Measurements from ENCODE around the gene MYOZ3. TPM values are rescaled to one million over a fixed set of nuclear protein-coding genes. Genes with fewer than 3 reads are reported as not detected.

Gene MYOZ3
- total RNA-seq, 1 experiment from 2014 or later = 0.10 TPM

DNA sequence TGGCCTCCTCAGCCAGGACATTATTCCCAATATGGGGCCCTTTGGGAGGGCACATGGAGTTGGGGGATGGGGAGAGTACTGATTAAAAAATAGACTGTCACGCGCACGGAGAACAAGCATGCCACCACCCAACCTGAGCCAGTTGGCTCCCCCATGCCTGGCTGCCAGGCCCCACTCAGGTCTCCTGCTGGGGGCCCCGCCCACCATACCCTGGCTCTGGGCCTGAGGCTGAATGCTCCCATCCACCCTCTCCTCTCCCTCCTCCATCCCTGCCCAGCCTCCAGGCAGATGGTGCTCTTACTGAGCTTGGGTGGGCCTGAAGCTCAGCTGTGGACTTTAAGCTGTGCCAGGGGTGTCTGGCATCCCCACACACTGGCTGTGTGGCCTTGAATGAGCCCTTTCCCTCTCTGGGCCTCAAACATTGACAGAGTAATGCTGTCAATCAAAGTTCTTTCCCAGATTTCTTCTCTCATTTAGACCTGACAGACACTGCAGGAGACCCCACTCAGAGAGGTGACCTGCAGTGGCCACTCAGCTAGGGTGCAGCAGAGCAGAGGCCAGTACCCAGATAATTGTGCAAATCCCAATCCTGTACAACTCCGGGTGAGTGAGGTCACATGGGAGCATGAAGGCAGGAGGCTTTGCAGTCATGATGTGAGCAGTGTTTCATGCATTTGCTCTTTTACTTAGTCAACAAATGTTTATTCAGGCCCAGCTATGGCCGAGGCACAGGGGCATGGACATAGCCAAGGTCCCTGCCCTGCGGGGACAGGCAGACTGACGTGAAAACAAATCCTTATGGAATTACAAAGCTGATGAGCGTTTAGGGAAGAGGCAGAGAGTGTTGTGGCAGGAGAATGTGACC is 30.4 kb upstream of the MYOZ3 start:
- Histone ChIP-seq H3K4me3 (replicated peaks in 1 of 2; ENCODE audit: low read depth in 1 of 2, low read length in 2 of 2) (no peak overlapping the region), H3K36me3 (ENCODE audit: control insufficient read depth in 1 of 2, insufficient read depth in 2 of 2, low read length in 2 of 2) (no peaks in the 10 kb centered on the region), H3K9me3 (ENCODE audit: control insufficient read depth in 1 of 2, insufficient read depth in 1 of 2, low read depth in 1 of 2, low read length in 2 of 2) (no peaks in the 10 kb centered on the region), H3K79me2 (ENCODE audit: insufficient read depth, low read length) (no peaks in the 10 kb centered on the region), H4K20me1 (ENCODE audit: insufficient read depth) (no peaks in the 10 kb centered on the region), H3K27ac (ENCODE audit: low read depth, low read length) (no peak overlapping the region), H3K9me2 (ENCODE audit: insufficient read depth) (no peaks in the 10 kb centered on the region), H3K4me1 (ENCODE audit: control insufficient read depth in 1 of 2, insufficient read depth in 2 of 2, low read length in 2 of 2) (peaks cover 17 to 43% of the 10 kb centered on the region in 2 experiments; a peak in 3 of 4 replicates), H2AFZ (ENCODE audit: low read depth, low read length, poor library complexity, severe bottlenecking) (no peak overlapping the region), H3K27me3 (ENCODE audit: insufficient read depth, low read length) (no peaks in the 10 kb centered on the region), H3K9ac (ENCODE audit: low read length) (no peak overlapping the region), H3K4me2 (ENCODE audit: low read length) (no peak overlapping the region)
- ATAC-seq (no peak), DNase-seq (ENCODE audit: low read depth, low spot score) (no peak)
- ChIA-PET POLR2A (interaction anchor here (0.5 kb wide), 1 partner anchor 114 kb away, joined by 3 read pairs; no protein-coding TSS in a partner anchor), RAD21 (ENCODE audit: low non-redundant PET in 1 of 2, low total read pairs in 2 of 2, uncharacterized antibody in 2 of 2, unreplicated experiment in 2 of 2) (no interaction called here), CTCF (no interaction called here)
- no TSS peak for BruUV-seq (replicated peaks)
- TF ChIP-seq SP1 (IDR thresholded peaks at IDR 0.05; ENCODE audit: low read depth) = no peak
- TF ChIP-seq FOSL1 (IDR thresholded peaks at IDR 0.05; ENCODE audit: low read depth) = no peak
- no peak for TF ChIP-seq RAD21 (IDR thresholded peaks at IDR 0.05; ENCODE audit: low read depth)
- no peak for TF ChIP-seq CEBPB (IDR thresholded peaks at IDR 0.05; ENCODE audit: low read depth)
- TF ChIP-seq POLR2A (IDR thresholded peaks at IDR 0.05; ENCODE audit: borderline replicate concordance, extremely low read depth, insufficient read depth, insufficient read length) = no peak
- TF ChIP-seq CBX3 (IDR thresholded peaks at IDR 0.05; ENCODE audit: low read depth) = no peak
- TF ChIP-seq YY1 (IDR thresholded peaks at IDR 0.05; ENCODE audit: extremely low read depth, insufficient replicate concordance, low read depth, low read length) = no peak
- TF ChIP-seq, protein P1, sequence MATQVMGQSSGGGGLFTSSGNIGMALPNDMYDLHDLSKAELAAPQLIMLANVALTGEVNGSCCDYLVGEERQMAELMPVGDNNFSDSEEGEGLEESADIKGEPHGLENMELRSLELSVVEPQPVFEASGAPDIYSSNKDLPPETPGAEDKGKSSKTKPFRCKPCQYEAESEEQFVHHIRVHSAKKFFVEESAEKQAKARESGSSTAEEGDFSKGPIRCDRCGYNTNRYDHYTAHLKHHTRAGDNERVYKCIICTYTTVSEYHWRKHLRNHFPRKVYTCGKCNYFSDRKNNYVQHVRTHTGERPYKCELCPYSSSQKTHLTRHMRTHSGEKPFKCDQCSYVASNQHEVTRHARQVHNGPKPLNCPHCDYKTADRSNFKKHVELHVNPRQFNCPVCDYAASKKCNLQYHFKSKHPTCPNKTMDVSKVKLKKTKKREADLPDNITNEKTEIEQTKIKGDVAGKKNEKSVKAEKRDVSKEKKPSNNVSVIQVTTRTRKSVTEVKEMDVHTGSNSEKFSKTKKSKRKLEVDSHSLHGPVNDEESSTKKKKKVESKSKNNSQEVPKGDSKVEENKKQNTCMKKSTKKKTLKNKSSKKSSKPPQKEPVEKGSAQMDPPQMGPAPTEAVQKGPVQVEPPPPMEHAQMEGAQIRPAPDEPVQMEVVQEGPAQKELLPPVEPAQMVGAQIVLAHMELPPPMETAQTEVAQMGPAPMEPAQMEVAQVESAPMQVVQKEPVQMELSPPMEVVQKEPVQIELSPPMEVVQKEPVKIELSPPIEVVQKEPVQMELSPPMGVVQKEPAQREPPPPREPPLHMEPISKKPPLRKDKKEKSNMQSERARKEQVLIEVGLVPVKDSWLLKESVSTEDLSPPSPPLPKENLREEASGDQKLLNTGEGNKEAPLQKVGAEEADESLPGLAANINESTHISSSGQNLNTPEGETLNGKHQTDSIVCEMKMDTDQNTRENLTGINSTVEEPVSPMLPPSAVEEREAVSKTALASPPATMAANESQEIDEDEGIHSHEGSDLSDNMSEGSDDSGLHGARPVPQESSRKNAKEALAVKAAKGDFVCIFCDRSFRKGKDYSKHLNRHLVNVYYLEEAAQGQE (IDR thresholded peaks at IDR 0.05; ENCODE audit: low read depth) = no peak
- TF ChIP-seq ZNF274 (IDR thresholded peaks at IDR 0.05; ENCODE audit: low read depth, low read length) = no peak
- TF ChIP-seq, protein P2, sequence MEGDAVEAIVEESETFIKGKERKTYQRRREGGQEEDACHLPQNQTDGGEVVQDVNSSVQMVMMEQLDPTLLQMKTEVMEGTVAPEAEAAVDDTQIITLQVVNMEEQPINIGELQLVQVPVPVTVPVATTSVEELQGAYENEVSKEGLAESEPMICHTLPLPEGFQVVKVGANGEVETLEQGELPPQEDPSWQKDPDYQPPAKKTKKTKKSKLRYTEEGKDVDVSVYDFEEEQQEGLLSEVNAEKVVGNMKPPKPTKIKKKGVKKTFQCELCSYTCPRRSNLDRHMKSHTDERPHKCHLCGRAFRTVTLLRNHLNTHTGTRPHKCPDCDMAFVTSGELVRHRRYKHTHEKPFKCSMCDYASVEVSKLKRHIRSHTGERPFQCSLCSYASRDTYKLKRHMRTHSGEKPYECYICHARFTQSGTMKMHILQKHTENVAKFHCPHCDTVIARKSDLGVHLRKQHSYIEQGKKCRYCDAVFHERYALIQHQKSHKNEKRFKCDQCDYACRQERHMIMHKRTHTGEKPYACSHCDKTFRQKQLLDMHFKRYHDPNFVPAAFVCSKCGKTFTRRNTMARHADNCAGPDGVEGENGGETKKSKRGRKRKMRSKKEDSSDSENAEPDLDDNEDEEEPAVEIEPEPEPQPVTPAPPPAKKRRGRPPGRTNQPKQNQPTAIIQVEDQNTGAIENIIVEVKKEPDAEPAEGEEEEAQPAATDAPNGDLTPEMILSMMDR (IDR thresholded peaks at IDR 0.05 in 2 of 3, conservative IDR thresholded peaks at IDR 0.05 in 1 of 3; ENCODE audit: borderline replicate concordance in 1 of 3, insufficient read depth in 1 of 3, low read depth in 2 of 3, low read length in 2 of 3) = no peak
- TF ChIP-seq EZH2 (IDR thresholded peaks at IDR 0.05) = no peak
- no peak for TF ChIP-seq JUND (IDR thresholded peaks at IDR 0.05)
- no peak for TF ChIP-seq SIN3A (IDR thresholded peaks at IDR 0.05; ENCODE audit: low read depth)
- TF ChIP-seq, protein P3, sequence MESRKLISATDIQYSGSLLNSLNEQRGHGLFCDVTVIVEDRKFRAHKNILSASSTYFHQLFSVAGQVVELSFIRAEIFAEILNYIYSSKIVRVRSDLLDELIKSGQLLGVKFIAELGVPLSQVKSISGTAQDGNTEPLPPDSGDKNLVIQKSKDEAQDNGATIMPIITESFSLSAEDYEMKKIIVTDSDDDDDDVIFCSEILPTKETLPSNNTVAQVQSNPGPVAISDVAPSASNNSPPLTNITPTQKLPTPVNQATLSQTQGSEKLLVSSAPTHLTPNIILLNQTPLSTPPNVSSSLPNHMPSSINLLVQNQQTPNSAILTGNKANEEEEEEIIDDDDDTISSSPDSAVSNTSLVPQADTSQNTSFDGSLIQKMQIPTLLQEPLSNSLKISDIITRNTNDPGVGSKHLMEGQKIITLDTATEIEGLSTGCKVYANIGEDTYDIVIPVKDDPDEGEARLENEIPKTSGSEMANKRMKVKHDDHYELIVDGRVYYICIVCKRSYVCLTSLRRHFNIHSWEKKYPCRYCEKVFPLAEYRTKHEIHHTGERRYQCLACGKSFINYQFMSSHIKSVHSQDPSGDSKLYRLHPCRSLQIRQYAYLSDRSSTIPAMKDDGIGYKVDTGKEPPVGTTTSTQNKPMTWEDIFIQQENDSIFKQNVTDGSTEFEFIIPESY (IDR thresholded peaks at IDR 0.05; ENCODE audit: extremely low read depth, insufficient replicate concordance, low read length) = no peak
- intact Hi-C loops (cut with micrococcal nuclease) = no loop called here

Data from HCT116 (cell line).